CD4-positive, alpha-beta T cell treated with Interleukin-17A for 4 hours (primary cell): ENCODE measurements around the gene FNDC3B.
"Not testable (repeated sequence)": the region's sequence is repeated elsewhere in the genome, so short reads cannot be mapped to it uniquely, and the experiment has no call there.

ENCODE experiments used
- DNase-seq: peaks from one replicate; pipeline ENCODE4 v3.0.0-alpha.2; 2020; ENCODE audit warnings: mixed read lengths

FNDC3B gene

GRCh38 chr3:172039436-172040077 is at the start of gene FNDC3B:
TSS of gene FNDC3B (plus strand) at chr3:172039578. CDS start at chr3:172112480, 72,902 bp downstream.
- DNase-seq: peak; percentile 92

- DNase-seq: not testable (repeated sequence)
Observed at GRCh38 chr3:171990239-171990638, 49.1 kb upstream of the FNDC3B start.

- DNase-seq: no peak
Observed at GRCh38 chr3:171991166-171991565, 48.2 kb upstream of the FNDC3B start.

- DNase-seq: no peak
Observed at GRCh38 chr3:171994646-171995428, 44.5 kb upstream of the FNDC3B start.

GRCh38 chr3:171995486-171995885 is 43.9 kb upstream of the FNDC3B start:
- DNase-seq: no peak

- DNase-seq: no peak
Observed at GRCh38 chr3:171996178-171996817, 43.1 kb upstream of the FNDC3B start.

- not testable (repeated sequence) for DNase-seq
Observed at GRCh38 chr3:171998731-171999130, 40.6 kb upstream of the FNDC3B start.

GRCh38 chr3:172001616-172002015 is 37.8 kb upstream of the FNDC3B start:
- DNase-seq: not testable (repeated sequence)

- no peak for DNase-seq
Observed at GRCh38 chr3:172002512-172003078, 36.8 kb upstream of the FNDC3B start.

GRCh38 chr3:172003146-172003545 is 36.2 kb upstream of the FNDC3B start:
- no peak for DNase-seq

GRCh38 chr3:172007065-172007370 is 32.4 kb upstream of the FNDC3B start:
- DNase-seq: no peak

GRCh38 chr3:172009803-172010202 is 29.6 kb upstream of the FNDC3B start:
- DNase-seq: no peak

GRCh38 chr3:172012775-172013174 is 26.6 kb upstream of the FNDC3B start:
- no peak for DNase-seq

- DNase-seq: no peak
Observed at GRCh38 chr3:172014145-172014544, 25.2 kb upstream of the FNDC3B start.

GRCh38 chr3:172018364-172018763 is 21.0 kb upstream of the FNDC3B start:
- no peak for DNase-seq

GRCh38 chr3:172020763-172021162 is 18.6 kb upstream of the FNDC3B start:
- DNase-seq: no peak

GRCh38 chr3:172021164-172021563 is 18.2 kb upstream of the FNDC3B start:
- DNase-seq: no peak

- DNase-seq: no peak
Observed at GRCh38 chr3:172021859-172022258, 17.5 kb upstream of the FNDC3B start.

GRCh38 chr3:172023915-172024314 is 15.5 kb upstream of the FNDC3B start:
- no peak for DNase-seq

GRCh38 chr3:172024679-172025078 is 14.7 kb upstream of the FNDC3B start:
- DNase-seq: no peak

- DNase-seq: no peak
Observed at GRCh38 chr3:172029425-172030098, 9.8 kb upstream of the FNDC3B start.

- DNase-seq: no peak
Observed at GRCh38 chr3:172030181-172030580, 9.2 kb upstream of the FNDC3B start.

GRCh38 chr3:172031996-172032395 is 7.4 kb upstream of the FNDC3B start:
- no peak for DNase-seq
